IPS-18c (cell line): ENCODE measurements around the gene ADARB2.

ENCODE experiments used
- H3K4me3 ChIP-seq: 2 replicates; pipeline ENCODE4 v1.7.0; 2013; ENCODE audit warnings: low read depth, mild to moderate bottlenecking, low read length, moderate library complexity; ENCODE audit not compliant: insufficient read depth
- H3K9me3 ChIP-seq: one replicate; pipeline ENCODE4 v1.6.1; 2013; ENCODE audit warnings: mild to moderate bottlenecking, low read length, moderate library complexity; ENCODE audit not compliant: control insufficient read depth, insufficient read depth

ADARB2 gene

DNA sequence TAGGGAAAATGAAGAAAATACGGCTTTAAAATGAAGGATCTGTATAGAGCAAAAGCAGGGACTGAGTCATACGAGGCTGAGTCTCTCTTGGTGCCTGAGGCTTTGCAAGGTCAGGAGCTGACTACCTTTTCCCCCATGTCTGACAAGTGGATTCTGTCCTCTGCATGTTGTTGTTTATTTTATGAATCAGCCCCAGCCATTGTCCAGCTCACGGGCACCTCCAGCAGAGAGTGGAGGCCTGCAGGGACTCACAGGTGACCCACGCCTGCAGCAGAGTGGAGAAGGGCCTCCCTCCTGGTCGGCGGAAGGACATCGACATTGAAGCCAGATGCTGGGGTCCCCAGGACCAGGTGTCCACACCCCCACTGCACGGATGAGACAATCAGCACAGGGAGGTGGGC lies 447.3 kb downstream of the ADARB2 start:
- Histone ChIP-seq H3K9me3 (no peaks in the 10 kb centered on the region), H3K4me3 (no peak overlapping the region)

- Histone ChIP-seq H3K4me3 (no peak overlapping the region), H3K9me3 (no peaks in the 10 kb centered on the region)
These were observed 447.7 kb downstream of the ADARB2 start for GRCh38 chr10:1289591-1289990.

- no peaks in the 10 kb centered on the region for H3K9me3 ChIP-seq
- no peak overlapping the region for H3K4me3 ChIP-seq
These were observed 449.3 kb downstream of the ADARB2 start for GRCh38 chr10:1287971-1288401.

- Histone ChIP-seq H3K4me3 (no peak overlapping the region), H3K9me3 (no peaks in the 10 kb centered on the region)
These were observed 449.8 kb downstream of the ADARB2 start for GRCh38 chr10:1287487-1287886.

GRCh38 chr10:1284076-1284475 lies 453.2 kb downstream of the ADARB2 start:
- no peak overlapping the region for H3K4me3 ChIP-seq
- no peaks in the 10 kb centered on the region for H3K9me3 ChIP-seq

- no peaks in the 10 kb centered on the region for H3K9me3 ChIP-seq
- H3K4me3 ChIP-seq = no peak overlapping the region
These were observed 455.9 kb downstream of the ADARB2 start for GRCh38 chr10:1281405-1281782.

DNA sequence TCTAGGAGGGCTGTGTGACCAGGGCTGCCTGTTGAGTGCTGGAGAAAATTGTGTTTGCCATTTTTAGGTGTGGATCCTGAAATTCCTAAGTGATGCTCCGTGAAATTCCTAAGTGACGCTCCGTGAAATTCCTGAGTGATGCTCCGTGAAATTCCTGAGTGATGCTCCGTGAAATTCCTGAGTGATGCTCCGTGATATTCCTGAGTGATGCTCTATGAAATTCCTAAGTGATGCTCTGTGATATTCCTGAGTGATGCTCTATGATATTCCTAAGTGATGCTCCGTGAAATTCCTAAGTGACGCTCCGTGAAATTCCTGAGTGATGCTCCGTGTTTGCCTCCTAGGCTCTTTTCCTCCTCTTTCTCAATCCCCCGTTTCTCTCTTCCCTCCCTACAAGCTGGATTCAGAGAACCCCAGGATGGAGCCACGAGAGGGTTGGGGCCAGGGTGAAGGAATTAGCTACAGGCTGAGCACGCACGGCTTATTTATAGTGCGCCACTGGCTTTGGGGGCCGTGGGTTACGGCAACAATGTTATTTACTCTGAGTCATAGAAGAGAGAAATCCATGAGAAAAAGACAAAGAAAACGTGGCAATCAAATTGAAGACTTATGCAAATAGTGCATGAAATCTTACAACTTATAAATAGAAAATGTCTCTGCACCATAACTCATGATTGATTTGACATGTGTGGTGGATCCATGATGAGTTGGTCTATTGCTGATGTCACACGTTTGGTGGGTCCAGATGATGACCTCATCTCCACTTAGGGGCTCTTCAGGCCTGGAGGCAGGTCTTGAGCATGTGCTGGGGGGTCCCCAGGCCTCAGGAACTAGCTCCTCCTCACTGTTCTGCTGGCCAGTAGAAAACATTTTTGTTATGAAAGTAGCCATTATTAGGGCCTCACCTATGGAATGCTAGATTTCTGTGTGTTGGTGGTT lies 456.6 kb downstream of the ADARB2 start:
- Histone ChIP-seq H3K4me3 (no peak overlapping the region), H3K9me3 (no peaks in the 10 kb centered on the region)

DNA sequence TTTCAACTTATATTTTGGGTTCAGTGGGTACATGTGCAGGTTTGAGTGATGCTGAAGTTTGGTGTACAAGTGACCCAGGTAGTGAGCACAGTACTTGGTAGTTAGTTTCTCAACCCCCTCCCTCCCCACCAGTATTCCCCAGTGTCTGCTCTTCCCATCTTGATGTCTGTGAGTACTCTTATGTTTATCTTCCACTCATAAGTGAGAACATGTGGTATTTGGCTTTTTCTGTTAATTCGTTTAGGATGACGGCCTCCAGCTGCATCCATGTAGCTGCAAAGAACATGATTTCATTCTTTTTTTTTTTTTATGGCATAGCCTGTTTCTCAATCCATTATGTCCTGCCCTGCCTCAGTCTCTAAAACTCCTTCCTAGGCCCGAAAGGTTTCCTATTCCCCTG lies 459.0 kb downstream of the ADARB2 start:
- H3K9me3 ChIP-seq = no peaks in the 10 kb centered on the region
- no peak overlapping the region for H3K4me3 ChIP-seq

DNA sequence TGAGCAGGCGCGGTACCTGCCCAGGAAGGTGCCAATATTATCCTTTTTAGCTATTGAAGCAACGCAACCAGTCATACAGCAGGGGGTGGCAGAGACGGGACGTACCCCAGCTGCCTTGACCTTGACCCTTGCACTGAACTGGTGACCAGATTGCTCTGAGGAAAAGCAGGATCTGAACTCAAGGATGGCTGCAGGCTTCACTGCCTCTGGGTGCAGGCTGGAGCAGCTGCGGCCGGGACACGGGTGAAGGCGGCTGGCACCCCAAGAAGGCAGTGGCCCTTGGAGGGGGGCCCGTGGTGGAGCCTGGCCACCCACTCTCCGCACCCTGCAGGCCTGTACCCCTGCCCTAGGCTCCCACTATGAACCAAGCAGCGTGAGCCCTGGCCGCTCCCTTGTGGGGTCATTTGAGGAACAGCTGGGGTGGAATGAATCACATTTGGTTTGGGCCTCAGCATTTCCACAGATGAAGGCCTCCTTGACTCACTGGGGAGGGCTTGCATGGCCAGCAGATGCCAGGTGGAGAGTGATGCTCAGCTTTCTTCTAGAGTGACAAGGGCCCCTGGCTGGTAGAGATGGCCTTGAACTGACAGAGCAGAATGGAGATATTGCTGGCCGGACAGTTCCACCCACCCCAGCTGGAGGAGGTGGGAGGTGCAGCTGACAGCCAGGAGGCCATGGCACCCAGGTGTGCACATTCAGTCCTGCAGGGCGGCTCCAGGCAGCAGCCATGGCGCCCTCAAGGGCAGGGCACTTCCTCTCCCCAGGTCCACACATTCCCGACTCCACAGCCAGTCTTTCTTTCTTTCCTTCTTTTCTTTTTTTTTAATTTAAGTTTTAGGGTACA lies 462.4 kb downstream of the ADARB2 start:
- H3K9me3 ChIP-seq = no peaks in the 10 kb centered on the region
- H3K4me3 ChIP-seq = no peak overlapping the region

- Histone ChIP-seq H3K4me3 (no peak overlapping the region), H3K9me3 (no peaks in the 10 kb centered on the region)
These were observed 463.1 kb downstream of the ADARB2 start for GRCh38 chr10:1274111-1274661.

DNA sequence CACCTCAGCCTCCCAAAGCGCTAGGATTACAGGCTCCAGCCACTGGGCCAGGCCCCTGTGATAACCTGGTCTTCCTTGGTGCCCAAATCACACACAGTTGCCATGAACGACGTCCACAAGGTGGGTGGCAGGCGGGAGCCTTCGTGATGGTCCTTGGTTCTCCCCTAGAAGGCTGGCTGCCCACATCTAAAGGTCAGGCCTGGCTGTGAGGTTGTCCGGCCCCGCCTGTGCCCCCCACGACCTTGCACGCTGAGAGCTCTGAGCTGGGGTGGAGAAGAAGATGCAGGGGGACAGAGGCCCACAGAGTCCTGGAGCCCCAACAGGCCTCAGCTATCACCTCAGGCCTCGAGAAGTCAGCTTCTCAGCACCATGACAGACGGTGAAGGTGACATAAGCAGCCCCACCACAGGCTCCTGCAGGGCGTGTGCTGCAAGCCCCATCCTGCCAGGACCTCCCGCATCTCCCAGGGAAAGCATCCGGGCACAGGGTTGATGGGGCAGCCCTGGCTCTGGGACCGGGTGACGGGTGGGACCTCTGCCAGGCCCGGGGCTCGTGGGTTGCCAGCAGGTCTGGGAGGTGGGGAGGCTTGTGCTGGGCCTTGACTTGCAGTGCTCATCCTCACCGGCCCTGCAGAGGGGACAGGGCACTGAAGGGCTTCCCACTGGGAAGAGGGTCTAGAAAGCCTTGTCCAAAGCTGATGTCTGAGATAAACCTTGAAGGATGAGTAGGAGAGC lies 463.8 kb downstream of the ADARB2 start:
- no peaks in the 10 kb centered on the region for H3K9me3 ChIP-seq

DNA sequence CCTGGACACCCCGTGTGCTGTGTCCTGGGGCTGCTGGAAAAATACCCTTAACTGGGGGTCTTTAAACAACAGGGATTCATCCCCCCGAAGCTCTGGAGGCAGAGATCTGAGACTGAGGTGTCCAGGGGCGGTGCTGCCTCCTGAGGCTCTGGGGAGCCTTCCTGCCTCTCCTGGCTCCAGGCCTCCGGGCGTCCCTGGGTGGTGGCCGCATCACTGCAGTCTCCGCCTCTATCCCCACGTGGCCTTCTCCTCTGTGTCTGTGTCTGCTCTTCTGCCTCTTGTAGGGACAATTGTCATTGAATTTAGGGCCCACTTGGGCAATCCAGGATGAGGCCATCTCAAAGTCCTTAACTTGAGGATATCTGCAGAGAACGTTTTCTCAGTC lies 464.6 kb downstream of the ADARB2 start:
- Histone ChIP-seq H3K9me3 (no peaks in the 10 kb centered on the region), H3K4me3 (no peak overlapping the region)

More for the DNA sequence above, 463.8 kb downstream of the ADARB2 start:
- no peak overlapping the region for H3K4me3 ChIP-seq

DNA sequence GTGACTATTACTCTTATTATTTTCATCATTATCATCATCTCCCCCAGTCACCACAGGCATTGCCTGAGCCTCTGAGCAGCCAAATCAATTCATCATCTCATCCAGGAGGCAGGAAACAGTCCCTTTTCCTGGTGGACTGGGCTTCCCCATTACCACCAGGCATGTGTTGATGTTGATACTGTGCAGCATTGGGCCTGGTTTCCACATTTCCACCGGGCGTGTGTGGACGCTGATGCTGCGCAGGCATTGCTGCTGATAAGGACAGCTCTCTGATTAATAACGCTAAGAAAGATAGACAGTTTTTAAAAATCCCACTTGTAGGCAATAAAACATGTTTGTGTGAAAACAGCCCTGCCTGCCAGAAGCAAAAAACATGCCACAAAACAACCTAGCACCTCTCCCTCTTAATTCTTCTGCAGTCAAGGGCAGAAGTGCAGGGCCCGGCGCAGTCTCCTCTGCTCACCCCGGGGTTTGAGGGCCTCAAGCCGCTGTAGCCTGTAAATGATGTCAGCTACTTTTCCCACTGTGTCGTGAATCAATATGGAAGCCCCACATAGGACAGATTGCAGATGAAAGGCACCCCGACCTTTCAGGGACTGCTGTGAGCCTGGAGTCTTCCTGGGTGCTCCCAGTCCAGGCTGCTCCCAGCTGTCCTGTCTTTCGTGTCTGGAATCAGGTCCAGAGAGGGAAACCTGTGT lies 465.1 kb downstream of the ADARB2 start:
- no peaks in the 10 kb centered on the region for H3K9me3 ChIP-seq

GRCh38 chr10:1270906-1271305 lies 466.4 kb downstream of the ADARB2 start:
- Histone ChIP-seq H3K9me3 (no peaks in the 10 kb centered on the region), H3K4me3 (no peak overlapping the region)

More for the DNA sequence above, 465.1 kb downstream of the ADARB2 start:
- H3K4me3 ChIP-seq = no peak overlapping the region

GRCh38 chr10:1270490-1270889 lies 466.8 kb downstream of the ADARB2 start:
- no peak overlapping the region for H3K4me3 ChIP-seq
- H3K9me3 ChIP-seq = no peaks in the 10 kb centered on the region

GRCh38 chr10:1268831-1269230 lies 468.5 kb downstream of the ADARB2 start:
- no peak overlapping the region for H3K4me3 ChIP-seq
- H3K9me3 ChIP-seq = no peaks in the 10 kb centered on the region

GRCh38 chr10:1267568-1267967 lies 469.8 kb downstream of the ADARB2 start:
- H3K4me3 ChIP-seq = no peak overlapping the region
- H3K9me3 ChIP-seq = no peaks in the 10 kb centered on the region
